Measurements from ENCODE around the gene SARS1. TPM values are rescaled to one million over a fixed set of nuclear protein-coding genes. Genes with fewer than 3 reads are reported as not detected.

The SARS1 gene
- total RNA-seq, 2 donors from 2014 or later: 123 to 132 TPM

GRCh38 chr1:109257682-109258421 lies 44.1 kb downstream of the SARS1 start:
- H3K27me3 ChIP-seq (replicated peaks; ENCODE audit: insufficient read depth): no peaks in the 10 kb centered on the region
- H3K27ac ChIP-seq: no peak overlapping the region
- no peaks in the 10 kb centered on the region for H3K9me3 ChIP-seq
- H3K36me3 ChIP-seq: no peaks in the 10 kb centered on the region
- DNase-seq (ENCODE audit: low spot score): no peak
- intact Hi-C loops (cut with DNase I): no loop called here
- no peak overlapping the region for H3K4me3 ChIP-seq
- TF ChIP-seq CTCF (IDR thresholded peaks at IDR 0.05): no peak
- no peak for TF ChIP-seq POLR2A (IDR thresholded peaks at IDR 0.05)
- TF ChIP-seq POLR2AphosphoS5 (IDR thresholded peaks at IDR 0.05): no peak
- WGBS: 65% methylated on average over 15 of the region's 15 CpGs
- no peaks in the 10 kb centered on the region for H3K4me1 ChIP-seq (replicated peaks)

DNA sequence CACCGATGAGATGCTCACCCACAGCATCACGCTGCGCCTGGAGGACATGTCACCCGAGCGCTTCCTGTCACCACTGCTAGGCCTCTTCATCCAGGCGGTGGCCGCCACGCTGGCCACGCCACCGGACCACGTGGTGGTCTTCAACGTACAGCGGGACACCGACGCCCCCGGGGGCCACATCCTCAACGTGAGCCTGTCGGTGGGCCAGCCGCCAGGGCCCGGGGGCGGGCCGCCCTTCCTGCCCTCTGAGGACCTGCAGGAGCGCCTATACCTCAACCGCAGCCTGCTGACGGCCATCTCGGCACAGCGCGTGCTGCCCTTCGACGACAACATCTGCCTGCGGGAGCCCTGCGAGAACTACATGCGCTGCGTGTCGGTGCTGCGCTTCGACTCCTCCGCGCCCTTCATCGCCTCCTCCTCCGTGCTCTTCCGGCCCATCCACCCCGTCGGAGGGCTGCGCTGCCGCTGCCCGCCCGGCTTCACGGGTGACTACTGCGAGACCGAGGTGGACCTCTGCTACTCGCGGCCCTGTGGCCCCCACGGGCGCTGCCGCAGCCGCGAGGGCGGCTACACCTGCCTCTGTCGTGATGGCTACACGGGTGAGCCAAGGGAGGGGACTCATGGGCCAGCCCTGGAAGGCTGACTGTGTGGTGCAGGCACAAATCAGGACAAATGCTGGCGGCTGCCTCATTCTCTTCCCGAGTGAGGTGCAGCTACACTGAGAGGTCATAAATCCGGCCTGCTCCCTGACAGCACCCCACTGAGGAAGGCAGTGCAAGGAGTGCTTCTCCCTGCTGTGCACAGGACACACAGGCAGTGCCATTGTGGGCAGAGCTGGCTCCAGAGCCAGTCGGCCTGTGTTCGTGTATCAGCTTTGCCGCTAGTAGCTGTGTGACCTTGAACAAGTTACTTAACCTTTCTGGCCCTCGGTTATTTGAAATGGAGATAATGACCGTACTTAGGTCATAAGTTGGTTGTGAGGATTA lies 45.1 kb downstream of the SARS1 start:
- 89% methylated on average over 56 of the region's 69 CpGs for WGBS
- H3K36me3 ChIP-seq: no peaks in the 10 kb centered on the region
- no peaks in the 10 kb centered on the region for H3K9me3 ChIP-seq
- H3K4me3 ChIP-seq: no peak overlapping the region
- DNase-seq (ENCODE audit: low spot score): no peak
- TF ChIP-seq POLR2AphosphoS5 (IDR thresholded peaks at IDR 0.05) (no peak), POLR2A (IDR thresholded peaks at IDR 0.05) (no peak), CTCF (IDR thresholded peaks at IDR 0.05) (no peak)
- intact Hi-C loops (cut with DNase I): no loop called here
- H3K27ac ChIP-seq: no peak overlapping the region
- H3K27me3 ChIP-seq (replicated peaks; ENCODE audit: insufficient read depth): no peaks in the 10 kb centered on the region
- no peaks in the 10 kb centered on the region for H3K4me1 ChIP-seq (replicated peaks)

DNA sequence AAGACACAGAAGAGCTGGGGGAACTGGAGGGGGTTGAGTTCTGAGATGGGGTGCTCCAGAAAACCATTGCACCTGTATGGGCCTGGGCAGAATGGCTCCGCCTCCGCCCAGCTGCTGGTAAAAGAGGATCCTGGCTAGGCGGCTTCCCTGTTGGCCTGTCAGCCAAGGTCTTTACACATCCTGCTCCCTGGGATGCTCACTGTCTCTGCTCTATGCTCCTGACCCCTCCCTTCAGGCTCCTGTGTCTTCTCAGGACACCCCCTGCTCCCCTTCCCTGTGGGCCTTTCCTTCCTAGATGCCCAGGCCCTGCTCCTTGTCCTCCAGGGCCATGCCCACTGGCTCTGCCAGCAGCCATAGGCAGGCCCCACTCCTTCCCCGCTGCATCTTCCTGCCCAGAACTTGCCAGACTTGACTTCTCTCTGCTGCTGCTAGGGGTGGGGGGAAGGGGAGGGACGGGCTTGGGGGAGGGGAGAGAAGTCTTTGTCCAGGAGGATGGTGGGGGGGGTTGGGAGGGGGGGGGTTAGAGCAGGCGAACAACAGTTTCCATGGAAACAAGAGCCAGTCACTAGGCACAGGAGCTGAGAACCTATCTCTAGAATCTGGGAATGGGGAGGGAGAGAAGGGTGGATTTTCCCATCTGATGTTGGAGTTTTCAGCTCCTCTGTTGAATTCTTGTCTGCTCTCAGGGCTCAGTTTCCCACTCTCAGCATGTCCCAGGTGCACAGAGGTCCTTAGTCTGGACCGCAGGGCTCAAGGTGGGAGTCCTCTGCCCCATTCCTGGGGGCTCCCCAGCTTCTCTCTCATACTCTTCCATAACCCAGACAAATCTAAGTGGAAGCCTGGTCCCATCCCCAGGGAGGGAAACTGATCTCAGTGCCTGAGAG lies 46.2 kb downstream of the SARS1 start:
- Histone ChIP-seq H3K36me3 (no peaks in the 10 kb centered on the region), H3K27ac (no peak overlapping the region)
- 61% methylated on average over 7 of the region's 7 CpGs for WGBS

More for the DNA sequence above, 46.2 kb downstream of the SARS1 start:
- Histone ChIP-seq H3K4me1 (replicated peaks) (no peaks in the 10 kb centered on the region), H3K27me3 (replicated peaks; ENCODE audit: insufficient read depth) (no peaks in the 10 kb centered on the region), H3K9me3 (no peaks in the 10 kb centered on the region), H3K4me3 (no peak overlapping the region)
- TF ChIP-seq POLR2A (IDR thresholded peaks at IDR 0.05) (no peak), CTCF (IDR thresholded peaks at IDR 0.05) (no peak), POLR2AphosphoS5 (IDR thresholded peaks at IDR 0.05) (no peak)
- no peak for DNase-seq (ENCODE audit: low spot score)
- intact Hi-C loops (cut with DNase I): loop anchor here (5.0 kb wide), 1 partner anchor 142 kb away; no protein-coding TSS in a partner anchor

All from prostate gland (tissue), 2 donors.